Measurements from ENCODE around the gene KCNJ6. TPM values are rescaled to one million over a fixed set of nuclear protein-coding genes. Genes with fewer than 3 reads are reported as not detected.
"Not testable (repeated sequence)": the region's sequence is repeated elsewhere in the genome, so short reads cannot be mapped to it uniquely, and the experiment has no call there.

The KCNJ6 gene
- total RNA-seq, 2 experiments from 2014 or later, result not detected

- peaks cover 7% of the 10 kb centered on the region for H3K27me3 Mint-ChIP-seq
- no peaks in the 10 kb centered on the region for H3K4me1 Mint-ChIP-seq
- no peak overlapping the region for H3K4me3 Mint-ChIP-seq
- no peak overlapping the region for H3K27ac Mint-ChIP-seq
- ChIA-PET CTCF (no interaction called here), POLR2A (no interaction called here)
- ATAC-seq (no peak), DNase-seq (no peak)
- intact Hi-C loops (cut with DNase I, micrococcal nuclease), result no loop called here
- H3K36me3 Mint-ChIP-seq (ENCODE audit: low read depth), result no peaks in the 10 kb centered on the region
- peaks cover 3% of the 10 kb centered on the region for H3K9me3 Mint-ChIP-seq (ENCODE audit: low read depth)
These were observed 16.7 kb upstream of the KCNJ6 start for GRCh38 chr21:37932936-37933335.

GRCh38 chr21:37927711-37928110 is 11.5 kb upstream of the KCNJ6 start:
- Mint-ChIP-seq H3K27ac (no peak overlapping the region), H3K4me1 (no peaks in the 10 kb centered on the region), H3K27me3 (peaks cover 14% of the 10 kb centered on the region), H3K4me3 (no peak overlapping the region), H3K9me3 (ENCODE audit: low read depth) (no peaks in the 10 kb centered on the region), H3K36me3 (ENCODE audit: low read depth) (no peaks in the 10 kb centered on the region)
- DNase-seq (no peak), ATAC-seq (no peak)
- POLR2A ChIA-PET, result no interaction called here
- CTCF ChIA-PET, result no interaction called here
- intact Hi-C loops (cut with DNase I, micrococcal nuclease), result no loop called here

DNA sequence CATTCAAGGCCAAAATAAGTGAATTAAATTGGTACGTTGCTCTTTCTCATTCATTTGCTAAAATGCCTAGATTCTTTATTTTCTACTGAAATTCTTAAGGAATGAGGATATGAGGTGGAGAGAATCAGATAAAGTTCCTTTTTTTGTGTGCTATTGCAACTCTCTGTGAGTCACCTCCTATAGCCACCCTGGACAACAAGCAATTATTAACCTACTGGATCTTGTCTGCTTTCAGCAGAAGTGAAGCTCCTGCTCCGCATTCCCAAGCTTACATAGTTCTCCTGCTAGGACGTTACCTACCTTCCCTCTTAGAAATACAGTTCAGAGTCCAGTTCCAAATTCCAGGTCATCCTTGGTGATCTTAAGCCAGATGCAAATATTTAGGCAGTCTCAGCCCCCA is 4.8 kb upstream of the KCNJ6 start:
- DNase-seq, result no peak
- H3K27me3 Mint-ChIP-seq, result peaks cover 40% of the 10 kb centered on the region
- intact Hi-C loops (cut with DNase I, micrococcal nuclease), result no loop called here
- no peak overlapping the region for H3K27ac Mint-ChIP-seq
- ATAC-seq, result no peak
- H3K36me3 Mint-ChIP-seq (ENCODE audit: low read depth), result no peaks in the 10 kb centered on the region
- H3K4me1 Mint-ChIP-seq, result no peaks in the 10 kb centered on the region
- no peaks in the 10 kb centered on the region for H3K9me3 Mint-ChIP-seq (ENCODE audit: low read depth)
- CTCF ChIA-PET, result no interaction called here
- no peak overlapping the region for H3K4me3 Mint-ChIP-seq
- POLR2A ChIA-PET, result no interaction called here

GRCh38 chr21:37920302-37920701 is 4.0 kb upstream of the KCNJ6 start:
- DNase-seq; H3K9me3 Mint-ChIP-seq (ENCODE audit: low read depth); CTCF ChIA-PET; intact Hi-C loops (cut with DNase I, micrococcal nuclease); H3K4me3 Mint-ChIP-seq; H3K4me1 Mint-ChIP-seq; H3K27ac Mint-ChIP-seq; POLR2A ChIA-PET; H3K36me3 Mint-ChIP-seq (ENCODE audit: low read depth); ATAC-seq: not testable (repeated sequence)
- H3K27me3 Mint-ChIP-seq, result peaks cover 47% of the 10 kb centered on the region

- peaks cover 54% of the 10 kb centered on the region for H3K27me3 Mint-ChIP-seq
- ATAC-seq (peak; percentile 26), DNase-seq (no peak)
- ChIA-PET CTCF (no interaction called here), POLR2A (no interaction called here)
- H3K4me1 Mint-ChIP-seq, result peaks cover 2% of the 10 kb centered on the region
- no peak overlapping the region for H3K27ac Mint-ChIP-seq
- intact Hi-C loops (cut with DNase I, micrococcal nuclease), result loop anchor here (2.0 to 10.0 kb wide), 3 partner anchors 153 to 203 kb away; no protein-coding TSS in a partner anchor
- no peaks in the 10 kb centered on the region for H3K36me3 Mint-ChIP-seq (ENCODE audit: low read depth)
- H3K4me3 Mint-ChIP-seq, result no peak overlapping the region
- no peaks in the 10 kb centered on the region for H3K9me3 Mint-ChIP-seq (ENCODE audit: low read depth)
These were observed 1.4 kb upstream of the KCNJ6 start for GRCh38 chr21:37917612-37918011.

DNA sequence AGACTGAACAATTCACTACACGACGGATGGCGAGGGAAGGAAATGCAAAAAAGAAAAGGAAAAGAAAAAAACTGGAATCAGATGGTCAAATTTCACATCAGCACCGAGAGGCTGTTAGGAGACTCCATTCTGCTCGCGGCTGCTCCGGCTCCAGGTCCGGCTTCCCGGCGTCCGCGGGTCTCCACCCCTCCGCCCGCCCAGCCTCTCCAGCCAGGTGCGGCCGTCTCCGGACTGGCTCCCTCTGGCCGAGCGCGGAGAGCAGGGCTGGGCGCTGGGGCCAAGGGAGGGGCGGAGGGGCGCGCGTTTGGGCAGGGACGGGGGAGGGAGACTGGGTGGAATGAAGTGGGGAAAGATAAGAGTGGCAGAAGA is 332 bp downstream of the KCNJ6 start:
- no peak overlapping the region for H3K27ac Mint-ChIP-seq
- H3K4me1 Mint-ChIP-seq, result peaks cover 2% of the 10 kb centered on the region
- DNase-seq (no peak), ATAC-seq (no peak)
- H3K4me3 Mint-ChIP-seq, result no peak overlapping the region
- no peaks in the 10 kb centered on the region for H3K9me3 Mint-ChIP-seq (ENCODE audit: low read depth)
- POLR2A ChIA-PET, result no interaction called here
- peaks cover 59% of the 10 kb centered on the region for H3K27me3 Mint-ChIP-seq
- H3K36me3 Mint-ChIP-seq (ENCODE audit: low read depth), result no peaks in the 10 kb centered on the region
- intact Hi-C loops (cut with DNase I, micrococcal nuclease), result loop anchor here (1.0 to 10.0 kb wide), 4 partner anchors 151 to 204 kb away; no protein-coding TSS in a partner anchor
- CTCF ChIA-PET, result interaction anchor here (1.0 kb wide), 1 partner anchor 8 kb away, joined by 3 read pairs; no protein-coding TSS in a partner anchor

GRCh38 chr21:37915497-37915911 is 753 bp downstream of the KCNJ6 start:
- ATAC-seq, result no peak
- H3K4me3 Mint-ChIP-seq, result no peak overlapping the region
- intact Hi-C loops (cut with DNase I, micrococcal nuclease), result loop anchor here in 1 of 2 experiments (10.0 kb wide), 2 partner anchors 151 to 201 kb away; no protein-coding TSS in a partner anchor
- ChIA-PET CTCF (interaction anchor here (1.0 kb wide), 1 partner anchor 8 kb away, joined by 3 read pairs; no protein-coding TSS in a partner anchor), POLR2A (no interaction called here)
- no peak overlapping the region for H3K27ac Mint-ChIP-seq
- no peak for DNase-seq
- H3K27me3 Mint-ChIP-seq, result peaks cover 59% of the 10 kb centered on the region
- peaks cover 2% of the 10 kb centered on the region for H3K4me1 Mint-ChIP-seq
- no peaks in the 10 kb centered on the region for H3K36me3 Mint-ChIP-seq (ENCODE audit: low read depth)
- no peaks in the 10 kb centered on the region for H3K9me3 Mint-ChIP-seq (ENCODE audit: low read depth)

DNA sequence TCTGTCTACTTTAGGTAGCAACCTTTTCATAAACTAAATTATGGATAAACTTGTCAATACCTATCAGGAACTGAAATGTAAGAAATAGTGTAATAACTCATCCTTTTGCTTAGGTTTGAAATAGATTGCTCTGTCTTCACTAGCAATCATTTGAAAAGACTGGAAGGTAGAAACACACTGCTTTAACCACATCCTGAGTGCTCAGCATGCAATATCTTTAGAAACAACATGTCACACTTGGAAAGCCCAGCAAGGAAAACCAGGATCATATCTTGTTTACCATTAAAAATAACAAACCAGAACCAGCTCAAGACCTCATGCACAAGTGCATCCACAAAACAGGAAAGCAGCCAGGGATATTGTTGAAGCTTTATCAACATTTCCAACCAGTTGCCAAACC is 3.6 kb downstream of the KCNJ6 start:
- POLR2A ChIA-PET, result no interaction called here
- H3K4me3 Mint-ChIP-seq, result no peak overlapping the region
- H3K36me3 Mint-ChIP-seq (ENCODE audit: low read depth), result no peaks in the 10 kb centered on the region
- CTCF ChIA-PET, result no interaction called here
- H3K4me1 Mint-ChIP-seq, result peaks cover 2% of the 10 kb centered on the region
- H3K27me3 Mint-ChIP-seq, result peaks cover 51% of the 10 kb centered on the region
- intact Hi-C loops (cut with DNase I, micrococcal nuclease), result loop anchor here in 1 of 2 experiments (10.0 kb wide), 2 partner anchors 148 to 198 kb away; no protein-coding TSS in a partner anchor
- ATAC-seq (no peak), DNase-seq (no peak)
- H3K27ac Mint-ChIP-seq, result no peak overlapping the region
- no peaks in the 10 kb centered on the region for H3K9me3 Mint-ChIP-seq (ENCODE audit: low read depth)

DNA sequence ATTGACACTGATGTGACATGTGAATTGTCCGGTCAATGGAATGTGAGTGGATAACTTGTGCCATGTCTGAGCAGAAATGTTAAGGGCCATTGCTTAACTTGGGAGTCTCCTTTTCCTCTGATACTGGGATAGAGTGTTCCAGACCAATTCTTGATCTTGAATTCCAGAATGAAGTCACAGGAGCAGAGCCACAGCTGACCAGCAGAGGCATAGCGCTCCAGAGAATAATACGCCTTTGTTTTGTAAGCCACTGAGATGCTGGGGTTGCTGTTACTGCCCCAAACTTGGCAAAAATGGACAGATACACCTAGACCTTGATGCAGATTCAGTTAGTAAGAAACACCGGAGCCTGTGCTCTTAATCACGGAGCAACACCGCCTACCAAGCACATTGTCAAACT is 6.3 kb downstream of the KCNJ6 start:
- DNase-seq, result no peak
- Mint-ChIP-seq H3K27me3 (peaks cover 39% of the 10 kb centered on the region), H3K27ac (no peak overlapping the region), H3K4me3 (no peak overlapping the region), H3K4me1 (no peaks in the 10 kb centered on the region), H3K36me3 (ENCODE audit: low read depth) (no peaks in the 10 kb centered on the region), H3K9me3 (ENCODE audit: low read depth) (no peaks in the 10 kb centered on the region)
- ChIA-PET CTCF (no interaction called here), POLR2A (no interaction called here)
- no peak for ATAC-seq
- intact Hi-C loops (cut with DNase I, micrococcal nuclease), result loop anchor here in 1 of 2 experiments (10.0 kb wide), 2 partner anchors 145 to 195 kb away; no protein-coding TSS in a partner anchor

- POLR2A ChIA-PET, result no interaction called here
- no peaks in the 10 kb centered on the region for H3K9me3 Mint-ChIP-seq (ENCODE audit: low read depth)
These were observed 7.6 kb downstream of the KCNJ6 start for GRCh38 chr21:37908691-37909090.

GRCh38 chr21:37907076-37907475 is 9.2 kb downstream of the KCNJ6 start:
- no peak overlapping the region for H3K4me3 Mint-ChIP-seq
- H3K4me1 Mint-ChIP-seq, result no peaks in the 10 kb centered on the region
- intact Hi-C loops (cut with DNase I, micrococcal nuclease), result no loop called here
- H3K27me3 Mint-ChIP-seq, result peaks cover 22% of the 10 kb centered on the region
- DNase-seq, result no peak
- ATAC-seq, result no peak
- H3K27ac Mint-ChIP-seq, result no peak overlapping the region
- ChIA-PET POLR2A (no interaction called here), CTCF (no interaction called here)
- no peaks in the 10 kb centered on the region for H3K36me3 Mint-ChIP-seq (ENCODE audit: low read depth)
- H3K9me3 Mint-ChIP-seq (ENCODE audit: low read depth), result no peaks in the 10 kb centered on the region

More at GRCh38 chr21:37908691-37909090, 7.6 kb downstream of the KCNJ6 start:
- DNase-seq (no peak), ATAC-seq (no peak)
- Mint-ChIP-seq H3K4me3 (no peak overlapping the region), H3K27ac (no peak overlapping the region), H3K36me3 (ENCODE audit: low read depth) (no peaks in the 10 kb centered on the region), H3K27me3 (peaks cover 34% of the 10 kb centered on the region), H3K4me1 (no peaks in the 10 kb centered on the region)
- CTCF ChIA-PET, result interaction anchor here (0.7 kb wide), 1 partner anchor 857 kb away, joined by 4 read pairs; no protein-coding TSS in a partner anchor
- intact Hi-C loops (cut with DNase I, micrococcal nuclease), result no loop called here

DNA sequence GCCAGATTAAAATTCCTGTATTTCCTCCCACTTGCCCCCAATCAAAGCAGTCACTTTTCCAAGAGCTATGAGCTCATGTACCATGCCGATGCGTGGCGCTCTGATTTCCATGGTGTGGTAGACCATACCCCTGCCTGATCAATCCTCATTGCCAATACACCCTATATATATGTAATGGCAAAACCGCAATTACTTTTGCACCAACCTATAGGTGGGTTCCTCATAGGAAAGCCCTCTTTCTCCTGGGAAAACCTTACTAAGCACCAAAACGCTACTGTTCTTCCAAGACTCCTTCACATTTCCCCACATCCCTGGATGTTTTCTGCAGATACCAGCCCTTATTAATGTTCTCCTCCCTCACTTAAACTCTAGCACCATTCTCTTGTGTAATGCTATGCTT is 11.0 kb downstream of the KCNJ6 start:
- DNase-seq (no peak), ATAC-seq (no peak)
- Mint-ChIP-seq H3K36me3 (ENCODE audit: low read depth) (no peaks in the 10 kb centered on the region), H3K4me1 (no peaks in the 10 kb centered on the region), H3K4me3 (no peak overlapping the region), H3K27me3 (peaks cover 21% of the 10 kb centered on the region), H3K27ac (no peak overlapping the region), H3K9me3 (ENCODE audit: low read depth) (no peaks in the 10 kb centered on the region)
- intact Hi-C loops (cut with DNase I, micrococcal nuclease), result no loop called here
- ChIA-PET CTCF (interaction anchor here (0.6 to 0.7 kb wide), 2 partner anchors 550 to 640 kb away, joined by 3 read pairs; no protein-coding TSS in a partner anchor), POLR2A (no interaction called here)

All from activated CD4-positive, alpha-beta T cell treated with anti-CD3 and anti-CD28 coated beads for 36 hours (primary cell).